Measurements from ENCODE around the gene TMEM30B. TPM values are rescaled to one million over a fixed set of nuclear protein-coding genes. Genes with fewer than 3 reads are reported as not detected.

Gene TMEM30B
- total and polyA plus RNA-seq, 2 experiments from 2014 or later: 0.35 to 1.7 TPM

- no peak for DNase-seq
- H3K79me2 ChIP-seq (ENCODE audit: insufficient read depth): no peaks in the 10 kb centered on the region
- H3K4me3 ChIP-seq: no peak overlapping the region
- H3K27ac ChIP-seq: no peak overlapping the region
- no peaks in the 10 kb centered on the region for H3K36me3 ChIP-seq (ENCODE audit: low read depth)
- H3K4me2 ChIP-seq (ENCODE audit: unreplicated experiment): no peak overlapping the region
- no peaks in the 10 kb centered on the region for H3K9me2 ChIP-seq (ENCODE audit: insufficient read depth)
- no peak overlapping the region for H3K9ac ChIP-seq
- no peaks in the 10 kb centered on the region for H4K20me1 ChIP-seq (ENCODE audit: insufficient read depth)
- in situ Hi-C loops (cut with MboI): no loop called here
- H2AFZ ChIP-seq: no peak overlapping the region
- H3F3A ChIP-seq (ENCODE audit: insufficient read depth): no peaks in the 10 kb centered on the region
- no peaks in the 10 kb centered on the region for H3K27me3 ChIP-seq (replicated peaks; ENCODE audit: insufficient read depth)
- H3K9me3 ChIP-seq (ENCODE audit: low read depth): no peaks in the 10 kb centered on the region
- TF ChIP-seq EZH2phosphoT487 (IDR thresholded peaks at IDR 0.05; ENCODE audit: insufficient read depth, low read depth): no peak
- TF ChIP-seq EZH2 (IDR thresholded peaks at IDR 0.05; ENCODE audit: insufficient read depth, poor library complexity, severe bottlenecking): no peak
- H3K4me1 ChIP-seq (ENCODE audit: insufficient read depth): no peaks in the 10 kb centered on the region
- WGBS, 2 experiments (ENCODE audit: low coverage in 1 of 2, low lambda C conversion rate in 2 of 2, missing lambda C conversion rate in 2 of 2): 67% methylated on average over 7 of the region's 7 CpGs
Measured at GRCh38 chr14:61238611-61239245, 42.4 kb downstream of the TMEM30B start.

- H3K4me1 ChIP-seq (ENCODE audit: insufficient read depth): no peaks in the 10 kb centered on the region
- DNase-seq: no peak
- no peak overlapping the region for H3K4me3 ChIP-seq
- H3K4me2 ChIP-seq (ENCODE audit: unreplicated experiment): no peak overlapping the region
- no peaks in the 10 kb centered on the region for H3K9me3 ChIP-seq (ENCODE audit: low read depth)
- H3F3A ChIP-seq (ENCODE audit: insufficient read depth): no peaks in the 10 kb centered on the region
- no peaks in the 10 kb centered on the region for H3K36me3 ChIP-seq (ENCODE audit: low read depth)
- no peaks in the 10 kb centered on the region for H4K20me1 ChIP-seq (ENCODE audit: insufficient read depth)
- WGBS, 2 experiments (ENCODE audit: low coverage in 1 of 2, low lambda C conversion rate in 2 of 2, missing lambda C conversion rate in 2 of 2): 71 to 81% methylated on average over 2 of the region's 2 CpGs
- H3K9me2 ChIP-seq (ENCODE audit: insufficient read depth): no peaks in the 10 kb centered on the region
- H3K79me2 ChIP-seq (ENCODE audit: insufficient read depth): no peaks in the 10 kb centered on the region
- no peaks in the 10 kb centered on the region for H3K27me3 ChIP-seq (replicated peaks; ENCODE audit: insufficient read depth)
- H2AFZ ChIP-seq: no peak overlapping the region
- no peak overlapping the region for H3K27ac ChIP-seq
- in situ Hi-C loops (cut with MboI): no loop called here
- H3K9ac ChIP-seq: no peak overlapping the region
- no peak for TF ChIP-seq EZH2phosphoT487 (IDR thresholded peaks at IDR 0.05; ENCODE audit: insufficient read depth, low read depth)
Measured at GRCh38 chr14:61234215-61234916, 46.8 kb downstream of the TMEM30B start.

DNA sequence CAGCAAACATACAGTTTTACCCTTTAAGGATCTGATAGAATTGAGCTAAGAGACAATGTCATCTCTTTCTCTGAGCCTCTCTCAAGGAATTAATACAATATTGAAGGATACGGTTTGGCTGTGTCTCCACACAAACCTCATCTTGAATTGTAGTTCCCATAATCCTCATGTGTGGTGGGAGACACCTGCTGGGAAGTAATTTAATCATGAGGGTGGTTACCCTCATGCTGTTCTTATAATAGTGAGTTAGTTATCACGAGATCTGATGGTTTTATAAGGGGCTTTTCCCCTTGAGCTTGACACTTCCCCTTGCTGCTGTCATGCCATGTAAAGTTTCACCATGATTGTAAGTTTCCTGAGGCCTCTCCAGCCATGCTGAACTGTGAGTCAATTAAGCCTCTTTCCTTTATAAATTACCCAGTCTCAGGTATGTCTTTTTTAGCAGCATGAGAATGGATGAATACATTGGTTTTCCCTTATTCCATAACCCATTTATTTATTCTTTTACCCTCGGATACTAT is 47.6 kb downstream of the TMEM30B start:
- Histone ChIP-seq H3K9me3 (ENCODE audit: low read depth) (no peaks in the 10 kb centered on the region), H3K4me2 (ENCODE audit: unreplicated experiment) (no peak overlapping the region), H3K4me1 (ENCODE audit: insufficient read depth) (no peaks in the 10 kb centered on the region), H3K27ac (no peak overlapping the region), H4K20me1 (ENCODE audit: insufficient read depth) (no peaks in the 10 kb centered on the region), H3K4me3 (no peak overlapping the region), H2AFZ (no peak overlapping the region), H3K36me3 (ENCODE audit: low read depth) (no peaks in the 10 kb centered on the region), H3K27me3 (replicated peaks; ENCODE audit: insufficient read depth) (no peaks in the 10 kb centered on the region), H3K79me2 (ENCODE audit: insufficient read depth) (no peaks in the 10 kb centered on the region), H3F3A (ENCODE audit: insufficient read depth) (no peaks in the 10 kb centered on the region), H3K9me2 (ENCODE audit: insufficient read depth) (no peaks in the 10 kb centered on the region), H3K9ac (no peak overlapping the region)
- TF ChIP-seq EZH2phosphoT487 (IDR thresholded peaks at IDR 0.05; ENCODE audit: insufficient read depth, low read depth) (no peak), EZH2 (IDR thresholded peaks at IDR 0.05; ENCODE audit: insufficient read depth, poor library complexity, severe bottlenecking) (no peak)
- 64 to 76% methylated on average over 3 of the region's 3 CpGs for WGBS, 2 experiments (ENCODE audit: low coverage in 1 of 2, low lambda C conversion rate in 2 of 2, missing lambda C conversion rate in 2 of 2)
- DNase-seq: no peak
- in situ Hi-C loops (cut with MboI): no loop called here

- 94 to 95% methylated on average over 4 of the region's 4 CpGs for WGBS, 2 experiments (ENCODE audit: low coverage in 1 of 2, low lambda C conversion rate in 2 of 2, missing lambda C conversion rate in 2 of 2)
- no peak for DNase-seq
- Histone ChIP-seq H3K4me3 (no peak overlapping the region), H3K9me3 (ENCODE audit: low read depth) (no peaks in the 10 kb centered on the region), H3K9ac (no peak overlapping the region), H3K4me1 (ENCODE audit: insufficient read depth) (no peaks in the 10 kb centered on the region), H3K4me2 (ENCODE audit: unreplicated experiment) (no peak overlapping the region), H2AFZ (no peak overlapping the region), H3K79me2 (ENCODE audit: insufficient read depth) (no peaks in the 10 kb centered on the region), H3K27ac (no peak overlapping the region), H3K9me2 (ENCODE audit: insufficient read depth) (no peaks in the 10 kb centered on the region), H3K27me3 (replicated peaks; ENCODE audit: insufficient read depth) (no peaks in the 10 kb centered on the region), H3K36me3 (ENCODE audit: low read depth) (no peaks in the 10 kb centered on the region), H4K20me1 (ENCODE audit: insufficient read depth) (no peaks in the 10 kb centered on the region), H3F3A (ENCODE audit: insufficient read depth) (no peaks in the 10 kb centered on the region)
- in situ Hi-C loops (cut with MboI): no loop called here
- TF ChIP-seq EZH2 (IDR thresholded peaks at IDR 0.05; ENCODE audit: insufficient read depth, poor library complexity, severe bottlenecking) (no peak), EZH2phosphoT487 (IDR thresholded peaks at IDR 0.05; ENCODE audit: insufficient read depth, low read depth) (no peak)
Measured at GRCh38 chr14:61231810-61232209, 49.3 kb downstream of the TMEM30B start.

Data from GM23248 (cell line).